MM.1S (cell line): Measurements from ENCODE around the gene TCF3.

Experiments used
- DNase-seq: peaks from one replicate; pipeline ENCODE4 v3.0.0-alpha.2; 2015
- H2AFZ ChIP-seq: fragments of 300-600 bp; sonication (generic); 2 replicates; pipeline ENCODE4 v1.6.0; 2016; ENCODE audit warnings: antibody characterized with exemption, low read length
- H3F3A ChIP-seq: fragments of 300-600 bp; sonication (generic); 2 replicates; pipeline ENCODE4 v1.6.1; 2016; ENCODE audit warnings: mild to moderate bottlenecking, antibody characterized with exemption, low read length, moderate library complexity, mixed read lengths; ENCODE audit not compliant: insufficient read depth
- H3K27ac ChIP-seq: fragments of 300-600 bp; sonication (generic); 2 replicates; pipeline ENCODE4 v1.5.1; 2016; ENCODE audit warnings: mild to moderate bottlenecking, low read length
- H3K27me3 ChIP-seq: fragments of 300-600 bp; sonication (generic); replicated peaks from 2 replicates; pipeline ENCODE4 v1.6.0; 2016; ENCODE audit warnings: low read length; ENCODE audit not compliant: insufficient read depth
- H3K36me3 ChIP-seq: fragments of 300-600 bp; sonication (generic); replicated peaks from 2 replicates; pipeline ENCODE4 v1.6.1; 2016; ENCODE audit warnings: mild to moderate bottlenecking, low read length, mixed read lengths; ENCODE audit not compliant: insufficient read depth
- H3K4me1 ChIP-seq: fragments of 300-600 bp; sonication (generic); 2 replicates; pipeline ENCODE4 v1.6.1; 2016; ENCODE audit warnings: low read length, mixed read lengths
- H3K4me2 ChIP-seq: fragments of 300-600 bp; sonication (generic); 2 replicates; pipeline ENCODE4 v1.6.0; 2016; ENCODE audit warnings: low read depth, low read length
- H3K4me3 ChIP-seq: fragments of 300-600 bp; sonication (generic); 2 replicates; pipeline ENCODE4 v1.5.1; 2016; ENCODE audit warnings: low read length, mixed read lengths
- H3K79me2 ChIP-seq: fragments of 300-600 bp; sonication (generic); 2 replicates; pipeline ENCODE4 v1.6.1; 2016; ENCODE audit warnings: mixed run types, low read length, mixed read lengths
- H3K9ac ChIP-seq: fragments of 300-600 bp; sonication (generic); 2 replicates; pipeline ENCODE4 v1.6.1; 2016; ENCODE audit warnings: low read length, mixed read lengths
- H3K9me2 ChIP-seq: fragments of 300-600 bp; sonication (generic); replicated peaks from 2 replicates; pipeline ENCODE4 v1.6.1; 2016; ENCODE audit warnings: mild to moderate bottlenecking, low read length, mixed read lengths; ENCODE audit not compliant: insufficient read depth
- H3K9me3 ChIP-seq: fragments of 300-600 bp; sonication (generic); replicated peaks from 2 replicates; pipeline ENCODE4 v1.6.1; 2016; ENCODE audit warnings: mild to moderate bottlenecking, low read length, mixed read lengths; ENCODE audit not compliant: insufficient read depth
- H4K20me1 ChIP-seq: fragments of 300-600 bp; sonication (generic); 2 replicates; pipeline ENCODE4 v1.6.1; 2016; ENCODE audit warnings: mild to moderate bottlenecking, low read length, moderate library complexity, mixed read lengths; ENCODE audit not compliant: insufficient read depth
- CTCF ChIP-seq: fragments of 300-600 bp; sonication (generic); IDR thresholded peaks from 2 replicates; pipeline ENCODE4 v1.5.1; 2016; ENCODE audit warnings: antibody characterized with exemption, low read length, mixed read lengths
- EZH2 ChIP-seq: fragments of 300-600 bp; sonication (generic); optimal IDR thresholded peaks from 2 replicates; pipeline ENCODE3; 2017; ENCODE audit warnings: low read depth, mild to moderate bottlenecking, antibody characterized with exemption, low read length, mixed read lengths
- EZH2phosphoT487 ChIP-seq: fragments of 300-600 bp; sonication (generic); IDR thresholded peaks from 2 replicates; pipeline ENCODE4 v1.6.1; 2018; ENCODE audit warnings: antibody characterized with exemption, low read length

TCF3 gene

GRCh38 chr19:1592024-1592754 lies 60.2 kb downstream of the TCF3 start:
- peak overlapping the region; percentile 89 for H3K27ac ChIP-seq
- H3K36me3 ChIP-seq, result peaks cover 2% of the 10 kb centered on the region; the same call in 1 of the 2 replicates
- peaks cover 18% of the 10 kb centered on the region; the same call in 1 of the 2 replicates for H3F3A ChIP-seq
- peak; percentile 97 for DNase-seq
- H3K9me3 ChIP-seq, result no peaks in the 10 kb centered on the region
- no peaks in the 10 kb centered on the region for H4K20me1 ChIP-seq
- H3K4me2 ChIP-seq, result peak overlapping the region; percentile 87
- H3K4me3 ChIP-seq, result peak overlapping the region; percentile 82
- H3K4me1 ChIP-seq, result peaks cover 5% of the 10 kb centered on the region; the same call in 1 of the 2 replicates
- H2AFZ ChIP-seq, result peak overlapping the region; percentile 47; the same call in 1 of the 2 replicates
- H3K9me2 ChIP-seq, result no peaks in the 10 kb centered on the region
- TF ChIP-seq CTCF (no peak), EZH2 (no peak), EZH2phosphoT487 (no peak)
- H3K27me3 ChIP-seq, result no peaks in the 10 kb centered on the region
- H3K79me2 ChIP-seq, result peaks cover 49% of the 10 kb centered on the region
- H3K9ac ChIP-seq, result peak overlapping the region; percentile 100

GRCh38 chr19:1591421-1592023 lies 60.9 kb downstream of the TCF3 start:
- Histone ChIP-seq H3F3A (peaks cover 18% of the 10 kb centered on the region; the same call in 1 of the 2 replicates), H3K9ac (peak overlapping the region; percentile 100), H3K27me3 (no peaks in the 10 kb centered on the region), H3K4me2 (peak overlapping the region; percentile 87), H3K9me2 (no peaks in the 10 kb centered on the region), H3K27ac (peak overlapping the region; percentile 89), H4K20me1 (no peaks in the 10 kb centered on the region), H3K9me3 (no peaks in the 10 kb centered on the region), H2AFZ (peak overlapping the region; percentile 47; the same call in 1 of the 2 replicates), H3K36me3 (no peaks in the 10 kb centered on the region), H3K4me1 (peaks cover 5% of the 10 kb centered on the region; the same call in 1 of the 2 replicates), H3K4me3 (peak overlapping the region; percentile 82), H3K79me2 (peaks cover 49% of the 10 kb centered on the region)
- no peak for TF ChIP-seq CTCF
- no peak for TF ChIP-seq EZH2
- no peak for TF ChIP-seq EZH2phosphoT487
- peak; percentile 36 for DNase-seq

GRCh38 chr19:1590641-1591397 lies 61.6 kb downstream of the TCF3 start:
- H3K27me3 ChIP-seq, result no peaks in the 10 kb centered on the region
- H2AFZ ChIP-seq, result no peak overlapping the region
- peaks cover 5% of the 10 kb centered on the region; the same call in 1 of the 2 replicates for H3K4me1 ChIP-seq
- H4K20me1 ChIP-seq, result no peaks in the 10 kb centered on the region
- TF ChIP-seq EZH2, result no peak
- peak; percentile 55 for TF ChIP-seq CTCF
- H3K9ac ChIP-seq, result peak overlapping the region; percentile 100
- no peaks in the 10 kb centered on the region for H3K36me3 ChIP-seq
- H3K79me2 ChIP-seq, result peaks cover 55% of the 10 kb centered on the region
- H3K4me2 ChIP-seq, result peak overlapping the region; percentile 87
- no peaks in the 10 kb centered on the region for H3K9me3 ChIP-seq
- H3F3A ChIP-seq, result peaks cover 18% of the 10 kb centered on the region; the same call in 1 of the 2 replicates
- H3K4me3 ChIP-seq, result peak overlapping the region; percentile 82
- H3K27ac ChIP-seq, result peak overlapping the region; percentile 89; the same call in 1 of the 2 replicates
- DNase-seq, result peak; percentile 59
- no peaks in the 10 kb centered on the region for H3K9me2 ChIP-seq
